ENCODE results near the gene SCAF8. TPM values are rescaled to one million over a fixed set of nuclear protein-coding genes. Genes with fewer than 3 reads are reported as not detected.

Gene SCAF8
- total and polyA plus RNA-seq, 2 donors (not counting 1 experiment from before 2014, with no cell fraction given) = 25.7 to 75.2 TPM

DNA sequence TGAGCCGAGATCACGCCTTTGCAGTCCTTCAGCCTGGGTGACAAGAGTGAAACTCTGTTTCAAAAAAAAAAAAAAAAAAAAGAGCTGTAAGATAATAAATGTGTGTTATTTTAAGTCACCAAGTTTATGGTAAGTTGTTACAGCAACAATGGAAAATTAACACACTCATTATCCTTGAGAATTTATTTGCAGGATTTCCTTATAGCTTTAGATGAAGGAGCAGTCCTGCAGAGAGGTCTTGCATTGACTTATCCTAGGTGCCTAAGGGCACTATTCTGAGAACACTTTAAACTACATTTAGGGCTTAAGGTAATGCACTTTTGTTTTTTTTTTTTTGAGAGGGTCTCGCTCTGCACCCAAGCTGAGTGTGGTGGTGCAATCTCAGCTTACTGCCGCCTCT, 13.8 kb upstream of the SCAF8 start:
- ChIA-PET POLR2A (no interaction called here), CTCF (interaction anchor here (0.7 to 2.3 kb wide), 3 partner anchors 44 to 87 kb away, joined by 3 to 6 read pairs (median 5); no protein-coding TSS in a partner anchor)
- no peak overlapping the region for H3K27ac ChIP-seq (ENCODE audit: low read length in 2 of 2)
- peaks cover 6% of the 10 kb centered on the region for H3K9me3 Mint-ChIP-seq (ENCODE audit: insufficient read depth)
- H3K79me2 ChIP-seq (ENCODE audit: control insufficient read depth, insufficient read depth, low read length) = no peaks in the 10 kb centered on the region
- no peak overlapping the region for H3K9ac ChIP-seq (ENCODE audit: low read length)
- H2AFZ ChIP-seq (ENCODE audit: insufficient read depth, low read depth, low read length, poor library complexity, severe bottlenecking) = no peak overlapping the region
- DNase-seq = no peak
- no peaks in the 10 kb centered on the region for H3K27me3 Mint-ChIP-seq
- peaks cover 14 to 15% of the 10 kb centered on the region in 2 donors for H3K4me1 ChIP-seq (ENCODE audit: control insufficient read depth in 2 of 2, insufficient read depth in 2 of 2, low read length in 2 of 2)
- H3K27ac Mint-ChIP-seq = no peak overlapping the region
- no peak overlapping the region for H3K4me3 ChIP-seq (ENCODE audit: control extremely low read depth in 1 of 5, extremely low read depth in 1 of 5, insufficient read depth in 1 of 5, low read depth in 2 of 5, low read length in 4 of 5)
- no peak overlapping the region for H3K4me3 Mint-ChIP-seq
- peaks cover 0 to 22% (median 18%) of the 10 kb centered on the region in 3 donors for H3K9me3 ChIP-seq (ENCODE audit: control extremely low read depth in 1 of 3, control insufficient read depth in 2 of 3, insufficient read depth in 1 of 3, low read length in 2 of 3)
- no CpG with 5 or more reads among the region's 4 CpGs for WGBS (ENCODE audit: insufficient coverage)
- no peaks in the 10 kb centered on the region for H4K20me1 ChIP-seq (ENCODE audit: control insufficient read depth, insufficient read depth, low read length, poor library complexity, severe bottlenecking)
- H3K27me3 ChIP-seq (replicated peaks in 1 of 4; ENCODE audit: control extremely low read depth in 1 of 4, control insufficient read depth in 3 of 4, insufficient read depth in 4 of 4, low read length in 3 of 4) = peaks cover 0 to 4% (median 2%) of the 10 kb centered on the region in 4 experiments
- intact Hi-C loops (cut with micrococcal nuclease) = no loop called here
- ATAC-seq (ENCODE audit: low read depth) = no peak
- no peaks in the 10 kb centered on the region for H3K36me3 ChIP-seq (replicated peaks in 1 of 2; ENCODE audit: control extremely low read depth in 1 of 2, control insufficient read depth in 1 of 2, extremely low read depth in 1 of 2, insufficient read depth in 2 of 2, low read length in 1 of 2)
- no peak overlapping the region for H3K4me2 ChIP-seq (replicated peaks; ENCODE audit: low read depth, low read length, poor library complexity, severe bottlenecking)
- H3K4me1 Mint-ChIP-seq = peaks cover 11% of the 10 kb centered on the region
- TF ChIP-seq EZH2 (IDR thresholded peaks at IDR 0.05; ENCODE audit: borderline replicate concordance, insufficient read depth, low read depth, low read length, poor library complexity, severe bottlenecking) = no peak
- TF ChIP-seq, protein P1, sequence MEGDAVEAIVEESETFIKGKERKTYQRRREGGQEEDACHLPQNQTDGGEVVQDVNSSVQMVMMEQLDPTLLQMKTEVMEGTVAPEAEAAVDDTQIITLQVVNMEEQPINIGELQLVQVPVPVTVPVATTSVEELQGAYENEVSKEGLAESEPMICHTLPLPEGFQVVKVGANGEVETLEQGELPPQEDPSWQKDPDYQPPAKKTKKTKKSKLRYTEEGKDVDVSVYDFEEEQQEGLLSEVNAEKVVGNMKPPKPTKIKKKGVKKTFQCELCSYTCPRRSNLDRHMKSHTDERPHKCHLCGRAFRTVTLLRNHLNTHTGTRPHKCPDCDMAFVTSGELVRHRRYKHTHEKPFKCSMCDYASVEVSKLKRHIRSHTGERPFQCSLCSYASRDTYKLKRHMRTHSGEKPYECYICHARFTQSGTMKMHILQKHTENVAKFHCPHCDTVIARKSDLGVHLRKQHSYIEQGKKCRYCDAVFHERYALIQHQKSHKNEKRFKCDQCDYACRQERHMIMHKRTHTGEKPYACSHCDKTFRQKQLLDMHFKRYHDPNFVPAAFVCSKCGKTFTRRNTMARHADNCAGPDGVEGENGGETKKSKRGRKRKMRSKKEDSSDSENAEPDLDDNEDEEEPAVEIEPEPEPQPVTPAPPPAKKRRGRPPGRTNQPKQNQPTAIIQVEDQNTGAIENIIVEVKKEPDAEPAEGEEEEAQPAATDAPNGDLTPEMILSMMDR (IDR thresholded peaks at IDR 0.05) = no peak

DNA sequence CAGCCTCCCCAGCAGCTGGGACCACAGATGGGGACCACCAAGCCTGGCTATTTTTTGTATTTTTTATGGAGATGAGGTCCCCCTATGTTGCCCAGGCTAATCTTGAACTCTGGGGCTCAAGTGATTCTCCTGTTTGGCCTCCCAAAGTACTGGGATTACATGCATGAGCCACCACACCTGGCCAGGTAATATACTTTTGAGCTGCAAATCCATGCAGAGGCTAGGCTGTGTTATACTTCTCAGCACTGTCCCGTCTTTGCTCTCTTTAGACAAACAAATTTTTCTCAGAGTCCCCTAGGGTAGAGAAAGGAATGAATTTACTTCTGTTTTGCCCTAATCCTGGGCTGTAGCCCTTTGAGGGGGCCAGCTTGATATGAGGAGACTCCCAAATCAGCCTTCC, 13.4 kb upstream of the SCAF8 start:
- ATAC-seq (ENCODE audit: low read depth) (no peak), DNase-seq (no peak)
- no peaks in the 10 kb centered on the region for H3K79me2 ChIP-seq (ENCODE audit: control insufficient read depth, insufficient read depth, low read length)
- intact Hi-C loops (cut with micrococcal nuclease) = no loop called here
- CTCF ChIA-PET = interaction anchor here (1.0 to 2.3 kb wide), 2 partner anchors 44 to 86 kb away, joined by 5 to 6 read pairs; no protein-coding TSS in a partner anchor
- no peak overlapping the region for H3K9ac ChIP-seq (ENCODE audit: low read length)
- no peak overlapping the region for H3K4me3 ChIP-seq (ENCODE audit: control extremely low read depth in 1 of 5, extremely low read depth in 1 of 5, insufficient read depth in 1 of 5, low read depth in 2 of 5, low read length in 4 of 5)
- peaks cover 0 to 22% (median 16%) of the 10 kb centered on the region in 3 donors for H3K9me3 ChIP-seq (ENCODE audit: control extremely low read depth in 1 of 3, control insufficient read depth in 2 of 3, insufficient read depth in 1 of 3, low read length in 2 of 3)
- Mint-ChIP-seq H3K4me3 (no peak overlapping the region), H3K4me1 (peaks cover 9% of the 10 kb centered on the region), H3K27ac (no peak overlapping the region), H3K27me3 (no peaks in the 10 kb centered on the region), H3K9me3 (ENCODE audit: insufficient read depth) (peaks cover 6% of the 10 kb centered on the region)
- TF ChIP-seq, protein P1 (IDR thresholded peaks at IDR 0.05) = no peak
- TF ChIP-seq EZH2 (IDR thresholded peaks at IDR 0.05; ENCODE audit: borderline replicate concordance, insufficient read depth, low read depth, low read length, poor library complexity, severe bottlenecking) = no peak
- WGBS (ENCODE audit: insufficient coverage) = no CpG with 5 or more reads among the region's 1 CpG
- no peaks in the 10 kb centered on the region for H3K36me3 ChIP-seq (replicated peaks in 1 of 2; ENCODE audit: control extremely low read depth in 1 of 2, control insufficient read depth in 1 of 2, extremely low read depth in 1 of 2, insufficient read depth in 2 of 2, low read length in 1 of 2)
- H3K27me3 ChIP-seq (replicated peaks in 1 of 4; ENCODE audit: control extremely low read depth in 1 of 4, control insufficient read depth in 3 of 4, insufficient read depth in 4 of 4, low read length in 3 of 4) = peaks cover 0 to 4% (median 2%) of the 10 kb centered on the region in 4 experiments
- no peak overlapping the region for H3K27ac ChIP-seq (ENCODE audit: low read length in 2 of 2)
- H4K20me1 ChIP-seq (ENCODE audit: control insufficient read depth, insufficient read depth, low read length, poor library complexity, severe bottlenecking) = no peaks in the 10 kb centered on the region
- no peak overlapping the region for H2AFZ ChIP-seq (ENCODE audit: insufficient read depth, low read depth, low read length, poor library complexity, severe bottlenecking)
- H3K4me1 ChIP-seq (ENCODE audit: control insufficient read depth in 2 of 2, insufficient read depth in 2 of 2, low read length in 2 of 2) = peaks cover 10 to 12% of the 10 kb centered on the region in 2 donors
- H3K4me2 ChIP-seq (replicated peaks; ENCODE audit: low read depth, low read length, poor library complexity, severe bottlenecking) = no peak overlapping the region
- POLR2A ChIA-PET = no interaction called here
